ENCODE measurements around the gene ICA1. TPM values are rescaled to one million over a fixed set of nuclear protein-coding genes. Genes with fewer than 3 reads are reported as not detected.

The ICA1 gene
- total RNA-seq, 1 experiment from 2014 or later = 31.5 TPM

DNA sequence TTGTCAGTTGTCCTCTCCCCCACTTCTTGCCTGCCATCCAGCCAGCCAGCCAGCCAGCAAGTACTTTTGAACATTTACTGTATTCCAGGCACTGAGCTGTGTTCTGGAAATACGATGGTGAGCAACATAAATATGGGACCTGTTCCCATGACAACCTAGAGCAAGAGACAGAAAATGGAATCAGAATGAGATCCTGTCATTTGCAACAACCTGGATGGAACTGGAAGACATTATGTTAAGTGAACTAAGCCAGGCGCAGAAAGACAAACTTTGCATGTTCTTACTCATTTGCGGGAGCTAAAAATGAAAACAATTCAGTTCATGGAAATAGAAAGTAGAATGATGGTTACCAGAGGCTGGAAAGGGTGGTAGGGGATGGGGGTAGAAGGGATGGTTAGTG lies 140.7 kb downstream of the ICA1 start:
- CTCF ChIA-PET = interaction anchor here (0.6 kb wide), 1 partner anchor 69 kb away, joined by 3 read pairs; no protein-coding TSS in a partner anchor
- intact Hi-C loops (cut with micrococcal nuclease) = no loop called here
- no peaks in the 10 kb centered on the region for H3K27me3 Mint-ChIP-seq (ENCODE audit: insufficient read depth, unreplicated experiment)
- no peak for TF ChIP-seq CTCF (IDR thresholded peaks at IDR 0.05; ENCODE audit: unreplicated experiment)
- no peak overlapping the region for H3K27ac Mint-ChIP-seq (ENCODE audit: low read depth, unreplicated experiment)
- POLR2A ChIA-PET = interaction anchor here (0.7 kb wide), 1 partner anchor 74 kb away, joined by 3 read pairs; no protein-coding TSS in a partner anchor
- BruUV-seq (replicated peaks) = no TSS peak
- H3K36me3 Mint-ChIP-seq (ENCODE audit: insufficient read depth, unreplicated experiment) = peaks cover 5% of the 10 kb centered on the region
- H3K4me3 Mint-ChIP-seq (ENCODE audit: unreplicated experiment) = no peak overlapping the region
- no peak for DNase-seq (ENCODE audit: unreplicated experiment)
- no peaks in the 10 kb centered on the region for H3K4me1 Mint-ChIP-seq (ENCODE audit: insufficient read depth, unreplicated experiment)
- H3K9me3 Mint-ChIP-seq (ENCODE audit: unreplicated experiment) = no peaks in the 10 kb centered on the region

DNA sequence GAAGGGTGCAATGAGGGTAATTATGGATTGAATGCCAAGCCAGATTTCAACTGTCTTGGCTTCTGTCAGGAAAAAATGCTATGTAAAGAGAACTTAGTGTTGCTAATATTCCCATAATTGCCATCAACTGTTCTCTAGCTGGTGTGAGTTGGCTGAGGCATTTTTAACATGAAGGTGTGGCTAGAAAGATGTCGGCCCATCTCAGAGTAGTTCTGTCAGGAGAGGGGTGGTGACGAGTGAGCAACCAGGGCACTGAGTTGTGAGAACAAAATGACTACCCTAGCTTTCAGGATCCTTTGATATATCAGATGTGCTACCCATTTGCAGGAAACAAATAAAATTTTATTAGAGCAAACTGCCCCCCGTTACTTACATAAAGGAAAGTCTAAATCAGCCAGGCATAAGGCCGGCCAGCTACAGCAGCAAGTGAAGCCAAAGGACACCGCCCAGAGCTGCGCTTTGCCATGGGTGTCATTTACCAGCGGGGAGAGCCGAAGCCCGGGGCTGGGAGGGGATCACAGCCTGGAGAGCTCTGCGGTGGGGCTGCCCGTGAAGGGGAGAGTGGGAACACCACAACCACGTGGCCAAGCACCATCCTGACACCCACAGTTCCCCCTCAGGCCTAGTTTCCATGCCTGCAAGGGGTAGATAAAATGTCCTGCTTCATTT lies 141.4 kb downstream of the ICA1 start:
- no peak for DNase-seq (ENCODE audit: unreplicated experiment)
- no peak overlapping the region for H3K27ac Mint-ChIP-seq (ENCODE audit: low read depth, unreplicated experiment)

GRCh38 chr7:8119262-8119661 lies 142.7 kb downstream of the ICA1 start:
- intact Hi-C loops (cut with micrococcal nuclease) = no loop called here
- Mint-ChIP-seq H3K4me3 (ENCODE audit: unreplicated experiment) (no peak overlapping the region), H3K4me1 (ENCODE audit: insufficient read depth, unreplicated experiment) (no peaks in the 10 kb centered on the region), H3K27me3 (ENCODE audit: insufficient read depth, unreplicated experiment) (no peaks in the 10 kb centered on the region), H3K9me3 (ENCODE audit: unreplicated experiment) (no peaks in the 10 kb centered on the region), H3K27ac (ENCODE audit: low read depth, unreplicated experiment) (no peak overlapping the region), H3K36me3 (ENCODE audit: insufficient read depth, unreplicated experiment) (peaks cover 5% of the 10 kb centered on the region)
- BruUV-seq (replicated peaks) = no TSS peak
- no peak for TF ChIP-seq CTCF (IDR thresholded peaks at IDR 0.05; ENCODE audit: unreplicated experiment)
- ChIA-PET CTCF (interaction anchor here (0.6 to 0.7 kb wide), 2 partner anchors 177 kb away, joined by 3 read pairs; no protein-coding TSS in a partner anchor), POLR2A (no interaction called here)
- no peak for DNase-seq (ENCODE audit: unreplicated experiment)

More for the DNA sequence above, 141.4 kb downstream of the ICA1 start:
- Mint-ChIP-seq H3K9me3 (ENCODE audit: unreplicated experiment) (no peaks in the 10 kb centered on the region), H3K27me3 (ENCODE audit: insufficient read depth, unreplicated experiment) (no peaks in the 10 kb centered on the region), H3K36me3 (ENCODE audit: insufficient read depth, unreplicated experiment) (peaks cover 5% of the 10 kb centered on the region), H3K4me1 (ENCODE audit: insufficient read depth, unreplicated experiment) (no peaks in the 10 kb centered on the region), H3K4me3 (ENCODE audit: unreplicated experiment) (no peak overlapping the region)
- no TSS peak for BruUV-seq (replicated peaks)
- no peak for TF ChIP-seq CTCF (IDR thresholded peaks at IDR 0.05; ENCODE audit: unreplicated experiment)
- intact Hi-C loops (cut with micrococcal nuclease) = no loop called here
- POLR2A ChIA-PET = interaction anchor here (0.6 to 0.7 kb wide), 2 partner anchors 73 to 1418 kb away, joined by 3 read pairs; no protein-coding TSS in a partner anchor
- CTCF ChIA-PET = interaction anchor here (0.6 kb wide), 1 partner anchor 69 kb away, joined by 3 read pairs; no protein-coding TSS in a partner anchor

DNA sequence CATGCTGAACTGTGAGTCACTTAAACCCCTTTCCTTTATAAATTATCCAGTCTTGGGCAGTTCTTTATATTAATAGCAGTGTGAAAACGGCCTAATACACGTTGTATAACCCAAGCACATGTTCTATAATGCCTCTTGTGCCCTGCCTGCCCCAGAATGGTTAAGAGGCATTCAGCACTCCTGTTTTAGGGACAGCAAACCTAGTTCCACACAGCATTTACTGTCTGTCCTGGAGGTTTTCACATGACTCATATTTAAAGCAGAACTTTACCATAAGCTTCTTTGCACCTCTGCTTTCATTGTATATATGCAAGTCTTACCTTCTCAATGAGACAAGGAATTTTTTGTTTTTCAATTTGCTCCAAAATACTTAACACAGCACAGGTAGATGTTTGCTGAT lies 144.8 kb downstream of the ICA1 start:
- no peak for DNase-seq (ENCODE audit: unreplicated experiment)
- H3K9me3 Mint-ChIP-seq (ENCODE audit: unreplicated experiment) = no peaks in the 10 kb centered on the region
- no peak for TF ChIP-seq CTCF (IDR thresholded peaks at IDR 0.05; ENCODE audit: unreplicated experiment)
- H3K36me3 Mint-ChIP-seq (ENCODE audit: insufficient read depth, unreplicated experiment) = peaks cover 5% of the 10 kb centered on the region
- H3K4me1 Mint-ChIP-seq (ENCODE audit: insufficient read depth, unreplicated experiment) = no peaks in the 10 kb centered on the region
- H3K27me3 Mint-ChIP-seq (ENCODE audit: insufficient read depth, unreplicated experiment) = no peaks in the 10 kb centered on the region
- no TSS peak for BruUV-seq (replicated peaks)
- no peak overlapping the region for H3K4me3 Mint-ChIP-seq (ENCODE audit: unreplicated experiment)
- H3K27ac Mint-ChIP-seq (ENCODE audit: low read depth, unreplicated experiment) = no peak overlapping the region
- intact Hi-C loops (cut with micrococcal nuclease) = no loop called here
- CTCF ChIA-PET = interaction anchor here (0.6 kb wide), 1 partner anchor 1160 kb away, joined by 3 read pairs; no protein-coding TSS in a partner anchor
- POLR2A ChIA-PET = no interaction called here

Measured in MCF 10A (cell line).